ENCODE measurements around the gene TMUB1.

- TF ChIP-seq CTCF (IDR thresholded peaks at IDR 0.05; ENCODE audit: low read depth, low read length, poor library complexity, severe bottlenecking) (no peak), EZH2phosphoT487 (IDR thresholded peaks at IDR 0.05; ENCODE audit: borderline replicate concordance, low read length) (no peak)
Observed at GRCh38 chr7:151124481-151124880, 41.2 kb upstream of the TMUB1 start.

Measured in DOHH2 (cell line).